Cardiac muscle cell (in vitro differentiated cells and primary cell): ENCODE measurements around the gene KRT7. TPM values are rescaled to one million over a fixed set of nuclear protein-coding genes. Genes with fewer than 3 reads are reported as not detected.

Experiments used
- DNase-seq, 2 donors: peaks; one replicate each; pipeline versions ENCODE4 v3.0.0 to v3.0.0-alpha.2; 2010 to 2017; ENCODE audit warnings: low read depth in 1 of 2, low spot score in 1 of 2
- H3K27ac ChIP-seq: fragments of 200-600 bp; sonication (generic); 2 replicates; pipeline ENCODE4 v1.5.1; 2016
- H3K27me3 ChIP-seq: fragments of 200-600 bp; sonication (generic); 2 replicates; pipeline ENCODE4 v1.6.0; 2016; ENCODE audit warnings: control low read depth
- H3K36me3 ChIP-seq: fragments of 200-600 bp; sonication (generic); 2 replicates; pipeline ENCODE4 v1.5.1; 2016; ENCODE audit warnings: control low read depth
- H3K4me1 ChIP-seq: fragments of 200-600 bp; sonication (generic); 2 replicates; pipeline ENCODE4 v1.8.1; 2017; ENCODE audit warnings: low read depth, mild to moderate bottlenecking, mixed run types
- H3K4me3 ChIP-seq: fragments of 200-600 bp; sonication (generic); 2 replicates; pipeline ENCODE4 v1.5.1; 2016; ENCODE audit warnings: mild to moderate bottlenecking
- H3K9me3 ChIP-seq: fragments of 200-600 bp; sonication (generic); 2 replicates; pipeline ENCODE4 v1.5.1; 2017; ENCODE audit warnings: low read depth, mild to moderate bottlenecking, control low read depth
- polyA plus RNA-seq: library from polyadenylated mRNA; unstranded; fragments of >200 nt; fragmentation: Nextera tagmentation; extraction: Ambion mirVana; gene quantifications from 2 replicates; pipeline ENCODE4 v1.2.1, GENCODE V29; 2016
- total RNA-seq: library from RNA; depleted of rRNA; stranded (reverse); fragments of >200 nt; gene quantifications from 2 replicates; pipeline ENCODE4 v1.2.3, GENCODE V29; 2016
- TF ChIP-seq, protein P1 (sequence below): IDR thresholded peaks from 2 replicates; pipeline ENCODE4 v1.5.1; 2012; ENCODE audit warnings: low read depth, mild to moderate bottlenecking, low read length

KRT7 gene
- total and polyA plus RNA-seq, 2 experiments from 2014 or later = 0.36 to 0.50 TPM

DNA sequence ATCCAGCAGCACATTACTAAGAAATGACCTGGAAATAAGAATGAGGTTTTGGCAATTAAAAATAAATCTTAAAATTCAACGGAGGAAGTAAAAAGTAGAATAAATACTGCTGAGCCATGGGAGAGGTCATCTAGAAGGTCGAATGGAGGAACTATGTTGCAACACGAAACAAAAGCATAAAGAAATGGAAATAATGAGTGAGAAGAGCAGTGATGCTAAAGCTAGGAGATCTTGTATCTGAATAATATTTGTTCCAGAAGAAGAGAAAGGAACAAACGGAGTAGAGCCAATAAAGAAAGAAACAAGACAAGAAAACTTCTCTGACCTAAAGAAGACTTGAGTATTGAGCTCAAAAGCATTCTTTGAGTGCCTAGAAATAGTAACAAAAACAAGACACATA, 6.6 kb upstream of the KRT7 start:
- H3K9me3 ChIP-seq = no peaks in the 10 kb centered on the region
- TF ChIP-seq, protein P1, sequence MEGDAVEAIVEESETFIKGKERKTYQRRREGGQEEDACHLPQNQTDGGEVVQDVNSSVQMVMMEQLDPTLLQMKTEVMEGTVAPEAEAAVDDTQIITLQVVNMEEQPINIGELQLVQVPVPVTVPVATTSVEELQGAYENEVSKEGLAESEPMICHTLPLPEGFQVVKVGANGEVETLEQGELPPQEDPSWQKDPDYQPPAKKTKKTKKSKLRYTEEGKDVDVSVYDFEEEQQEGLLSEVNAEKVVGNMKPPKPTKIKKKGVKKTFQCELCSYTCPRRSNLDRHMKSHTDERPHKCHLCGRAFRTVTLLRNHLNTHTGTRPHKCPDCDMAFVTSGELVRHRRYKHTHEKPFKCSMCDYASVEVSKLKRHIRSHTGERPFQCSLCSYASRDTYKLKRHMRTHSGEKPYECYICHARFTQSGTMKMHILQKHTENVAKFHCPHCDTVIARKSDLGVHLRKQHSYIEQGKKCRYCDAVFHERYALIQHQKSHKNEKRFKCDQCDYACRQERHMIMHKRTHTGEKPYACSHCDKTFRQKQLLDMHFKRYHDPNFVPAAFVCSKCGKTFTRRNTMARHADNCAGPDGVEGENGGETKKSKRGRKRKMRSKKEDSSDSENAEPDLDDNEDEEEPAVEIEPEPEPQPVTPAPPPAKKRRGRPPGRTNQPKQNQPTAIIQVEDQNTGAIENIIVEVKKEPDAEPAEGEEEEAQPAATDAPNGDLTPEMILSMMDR = no peak
- no peaks in the 10 kb centered on the region for H3K4me1 ChIP-seq
- DNase-seq = no peak
- no peaks in the 10 kb centered on the region for H3K36me3 ChIP-seq
- H3K27me3 ChIP-seq = peaks cover 84% of the 10 kb centered on the region
- no peak overlapping the region for H3K4me3 ChIP-seq
- H3K27ac ChIP-seq = no peak overlapping the region

DNA sequence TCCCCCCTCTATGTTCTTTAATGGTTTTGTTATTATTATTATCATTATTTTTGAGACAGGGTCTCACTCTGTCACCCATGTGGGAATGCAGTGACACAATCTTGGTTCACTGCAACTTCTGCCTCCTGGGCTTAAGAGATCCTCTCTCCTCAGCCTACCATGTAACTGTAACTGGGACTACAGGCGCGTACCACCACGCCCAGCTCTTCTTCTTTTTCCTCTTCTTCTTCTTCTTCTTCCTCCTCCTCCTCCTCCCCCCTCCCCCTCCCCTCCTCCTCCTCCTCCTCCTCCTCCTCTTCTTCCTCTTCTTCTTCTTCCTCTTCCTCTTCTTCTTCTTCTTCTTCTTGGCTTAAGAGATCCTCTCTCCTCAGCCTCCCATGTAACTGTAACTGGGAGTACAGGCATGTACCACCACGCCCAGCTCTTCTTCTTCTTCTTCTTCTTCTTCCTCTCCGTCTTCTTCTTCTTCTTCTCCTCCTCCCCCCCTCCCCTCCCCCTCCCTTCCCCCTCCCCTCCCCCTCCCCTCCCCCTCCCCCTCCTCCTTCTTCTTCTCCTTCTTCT, 5.4 kb upstream of the KRT7 start:
- TF ChIP-seq, protein P1 = no peak
- no peaks in the 10 kb centered on the region for H3K4me1 ChIP-seq
- H3K9me3 ChIP-seq = no peaks in the 10 kb centered on the region
- no peak for DNase-seq
- H3K27me3 ChIP-seq = peaks cover 84% of the 10 kb centered on the region
- no peak overlapping the region for H3K4me3 ChIP-seq
- no peak overlapping the region for H3K27ac ChIP-seq
- no peaks in the 10 kb centered on the region for H3K36me3 ChIP-seq

DNA sequence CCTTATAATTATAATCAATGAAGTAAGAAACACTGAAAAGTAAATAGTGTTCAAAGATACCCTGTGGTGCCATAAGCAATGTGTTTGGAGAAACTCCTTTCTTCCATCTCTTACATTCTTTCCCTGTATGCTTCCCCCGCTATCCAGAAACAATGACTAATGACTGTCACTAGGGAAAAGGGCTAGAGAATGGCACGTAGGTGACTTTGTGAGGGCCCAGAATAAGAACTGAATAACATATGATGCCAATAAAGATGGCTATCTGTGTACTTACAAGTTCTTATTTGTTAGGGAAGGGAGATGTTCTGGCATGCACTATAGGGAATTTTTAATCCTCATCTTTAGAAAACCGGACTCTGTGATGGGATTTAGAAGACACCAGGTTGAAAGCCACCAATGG, 4.7 kb upstream of the KRT7 start:
- Histone ChIP-seq H3K27ac (no peak overlapping the region), H3K36me3 (no peaks in the 10 kb centered on the region), H3K9me3 (no peaks in the 10 kb centered on the region), H3K4me1 (no peaks in the 10 kb centered on the region), H3K27me3 (peaks cover 86% of the 10 kb centered on the region), H3K4me3 (no peak overlapping the region)
- no peak for DNase-seq
- TF ChIP-seq, protein P1 = no peak

DNA sequence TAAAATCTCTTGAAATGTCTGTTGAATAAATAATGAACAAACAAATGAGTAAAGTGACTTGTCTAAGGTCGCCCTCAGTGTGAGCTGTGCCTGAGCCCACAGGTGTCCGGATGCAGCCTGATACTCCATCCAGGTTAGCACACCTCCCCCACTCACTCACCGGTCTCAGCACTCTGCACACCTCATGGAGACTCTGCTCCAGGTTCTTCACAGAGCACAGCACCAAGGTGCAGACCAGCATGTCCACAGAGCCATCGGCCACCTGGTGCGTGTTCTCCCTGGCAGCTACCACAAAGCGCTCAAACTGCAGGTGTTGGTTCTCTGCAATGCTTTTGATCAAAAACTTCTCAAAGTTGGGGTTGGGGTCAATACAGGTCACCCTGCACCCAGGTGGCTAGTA, 4.1 kb upstream of the KRT7 start:
- peaks cover 91% of the 10 kb centered on the region for H3K27me3 ChIP-seq

DNA sequence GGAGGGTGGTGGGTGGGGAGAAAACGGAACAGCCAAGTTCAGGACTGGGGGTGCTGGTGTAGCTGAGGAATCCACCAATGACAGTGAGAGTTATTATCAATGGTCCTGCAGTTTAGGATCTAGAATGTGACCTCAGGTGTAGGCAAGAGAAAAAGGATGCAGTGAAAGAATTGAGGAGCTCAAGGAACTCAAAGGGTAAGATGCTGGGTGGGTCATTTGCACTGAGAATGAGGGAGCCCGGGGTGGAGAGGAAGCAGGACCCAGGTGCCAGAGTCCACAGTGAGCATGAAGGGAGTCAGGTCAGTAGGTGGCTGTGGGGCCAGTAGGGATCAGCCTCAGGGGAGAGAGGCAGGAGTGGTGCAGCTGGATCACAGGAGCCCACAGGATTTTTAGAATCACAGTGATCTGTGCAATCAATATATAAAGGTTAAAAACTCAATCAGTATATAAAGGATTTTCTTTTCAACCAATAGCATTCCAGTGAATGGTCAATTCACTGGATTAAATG, 3.2 kb upstream of the KRT7 start:
- peaks cover 92% of the 10 kb centered on the region for H3K27me3 ChIP-seq
- no peak overlapping the region for H3K27ac ChIP-seq
- DNase-seq = no peak

More for the DNA sequence above, 4.1 kb upstream of the KRT7 start:
- H3K27ac ChIP-seq = no peak overlapping the region
- H3K4me3 ChIP-seq = no peak overlapping the region
- H3K4me1 ChIP-seq = no peaks in the 10 kb centered on the region
- H3K9me3 ChIP-seq = no peaks in the 10 kb centered on the region
- no peak for DNase-seq
- TF ChIP-seq, protein P1 = no peak
- no peaks in the 10 kb centered on the region for H3K36me3 ChIP-seq

More for the DNA sequence above, 3.2 kb upstream of the KRT7 start:
- H3K4me1 ChIP-seq = no peaks in the 10 kb centered on the region
- no peaks in the 10 kb centered on the region for H3K9me3 ChIP-seq
- TF ChIP-seq, protein P1 = no peak
- H3K4me3 ChIP-seq = no peak overlapping the region
- H3K36me3 ChIP-seq = no peaks in the 10 kb centered on the region
